Measurements from ENCODE around the gene ORC6. TPM values are rescaled to one million over a fixed set of nuclear protein-coding genes. Genes with fewer than 3 reads are reported as not detected.

The ORC6 gene
- total RNA-seq (1 to 10 TPM; 3.0 to 3.3 TPM), polyA plus RNA-seq (under 1 TPM; 0.30 to 0.40 TPM)

DNA sequence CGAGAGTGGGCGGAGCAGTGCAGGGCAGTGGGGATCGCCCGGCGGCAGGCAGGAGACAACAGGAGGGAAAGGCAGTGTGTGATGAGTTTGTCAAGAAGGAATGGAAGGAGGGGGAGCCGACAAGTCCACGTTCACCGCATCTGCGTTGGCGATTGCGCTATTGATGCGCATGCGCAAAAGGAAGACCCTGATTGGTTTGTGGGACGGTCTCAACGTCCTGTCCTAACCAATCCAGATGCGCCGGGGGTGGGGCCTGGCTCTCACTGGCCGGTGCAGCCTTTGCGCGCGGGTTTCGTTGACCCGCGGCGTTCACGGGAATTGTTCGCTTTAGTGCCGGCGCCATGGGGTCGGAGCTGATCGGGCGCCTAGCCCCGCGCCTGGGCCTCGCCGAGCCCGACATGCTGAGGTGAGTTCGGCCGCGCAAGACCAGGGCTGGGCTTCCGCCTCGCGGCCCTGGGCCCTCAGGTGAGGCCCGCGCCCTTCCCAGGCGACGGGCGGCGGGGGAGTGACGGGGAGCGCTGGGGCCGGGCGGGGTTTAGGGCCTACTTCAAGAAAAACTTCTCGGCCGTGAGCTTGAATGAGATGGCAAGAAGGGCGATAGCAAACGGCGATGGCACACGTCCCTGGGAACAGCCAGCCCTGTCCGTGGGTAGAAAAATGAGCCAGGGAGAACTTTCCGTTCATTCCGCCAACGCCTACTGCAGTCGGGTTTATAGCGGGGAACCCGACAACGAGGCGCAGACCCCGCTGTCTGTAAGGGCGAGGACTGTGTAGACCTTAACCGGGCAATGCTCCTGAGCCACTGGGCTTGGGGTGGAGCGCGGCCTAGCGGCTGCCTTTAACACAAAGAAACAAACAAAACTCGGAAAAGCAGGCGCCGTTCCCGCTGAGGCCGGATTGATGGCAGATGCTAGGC lies at the start of gene ORC6:
Gene ORC6 (plus strand): TSS at position 295 of the 916 bp plus-strand sequence. CDS start 47 bp downstream, at position 342.
- intact Hi-C loops (cut with micrococcal nuclease) = loop anchor here (1.0 to 10.0 kb wide), 11 partner anchors 69 to 1921 kb away; partner anchors contain the start of genes ABCC11, C16orf87, DNAJA2 and GPT2
- DNase-seq = peak; percentile 97 to 98 (median 97)
- ChIA-PET CTCF (ENCODE audit: partially characterized antibody) (interaction anchor here (0.6 to 2.2 kb wide), 3 partner anchors 14 to 294 kb away, joined by 3 to 9 read pairs (median 3); no protein-coding TSS in a partner anchor), POLR2A (ENCODE audit: partially characterized antibody) (interaction anchor here (0.8 to 1.1 kb wide), 2 partner anchors 142 to 284 kb away, joined by 3 read pairs; partner anchors contain the start of gene DNAJA2)
- Mint-ChIP-seq H3K36me3 (peaks cover 0 to 1% of the 10 kb centered on the region in 2 donors), H3K4me1 (peaks cover 26 to 33% (median 30%) of the 10 kb centered on the region in 4 donors), H3K27ac (no peak within 1 kb of the TSS), H3K9me3 (peaks cover 0 to 1% (median 0%) of the 10 kb centered on the region in 8 donors), H3K4me3 (no peak within 1 kb of the TSS), H3K27me3 (no peaks in the 10 kb centered on the region)
- Histone ChIP-seq H3K36me3 (ENCODE audit: insufficient read depth, low read length) (no peaks in the 10 kb centered on the region), H3K9me3 (ENCODE audit: control insufficient read depth in 1 of 2, low read length in 2 of 2) (no peaks in the 10 kb centered on the region), H3K4me3 (ENCODE audit: low read length in 2 of 2) (peak within 1 kb of the TSS; percentile 92 to 97), H3K4me1 (ENCODE audit: insufficient read depth, low read length) (peaks cover 46% of the 10 kb centered on the region), H3K27ac (ENCODE audit: low read depth, low read length) (peak within 1 kb of the TSS; percentile 92), H3K27me3 (ENCODE audit: insufficient read depth, low read length) (no peaks in the 10 kb centered on the region)

DNA sequence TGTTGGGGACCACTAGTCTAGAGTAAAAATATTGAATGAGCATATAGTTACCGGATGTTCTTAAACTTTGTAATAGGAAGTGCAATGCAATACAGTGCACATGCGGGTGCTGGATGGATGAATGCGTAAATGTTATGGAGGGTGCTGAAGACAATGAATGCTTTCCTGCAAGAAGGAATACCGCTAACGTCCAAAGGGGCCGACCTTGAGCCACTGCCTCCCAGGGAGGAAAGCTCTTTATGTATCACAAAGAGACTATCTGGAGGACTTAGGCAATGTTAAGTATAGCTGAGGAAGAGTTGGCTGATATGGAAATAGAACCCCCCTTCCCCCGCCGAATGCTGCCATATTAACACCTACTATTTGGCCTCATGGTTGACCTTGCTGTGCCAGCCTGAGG lies 40.8 kb upstream of the ORC6 start:
- POLR2A ChIA-PET (ENCODE audit: partially characterized antibody) = no interaction called here
- H3K9me3 ChIP-seq (ENCODE audit: control insufficient read depth in 1 of 2, low read length in 2 of 2) = no peaks in the 10 kb centered on the region
- intact Hi-C loops (cut with micrococcal nuclease) = no loop called here
- H3K4me1 ChIP-seq (ENCODE audit: insufficient read depth, low read length) = no peaks in the 10 kb centered on the region
- Mint-ChIP-seq H3K9me3 (peaks cover 0 to 29% (median 25%) of the 10 kb centered on the region in 8 donors), H3K27ac (no peak overlapping the region), H3K36me3 (peaks cover 21 to 42% of the 10 kb centered on the region in 2 donors), H3K4me1 (no peaks in the 10 kb centered on the region), H3K4me3 (no peak overlapping the region), H3K27me3 (no peaks in the 10 kb centered on the region)
- H3K36me3 ChIP-seq (ENCODE audit: insufficient read depth, low read length) = no peaks in the 10 kb centered on the region
- no peak for DNase-seq
- H3K4me3 ChIP-seq (ENCODE audit: low read length in 2 of 2) = no peak overlapping the region
- H3K27me3 ChIP-seq (ENCODE audit: insufficient read depth, low read length) = no peaks in the 10 kb centered on the region
- CTCF ChIA-PET (ENCODE audit: partially characterized antibody) = no interaction called here
- no peak overlapping the region for H3K27ac ChIP-seq (ENCODE audit: low read depth, low read length)

DNA sequence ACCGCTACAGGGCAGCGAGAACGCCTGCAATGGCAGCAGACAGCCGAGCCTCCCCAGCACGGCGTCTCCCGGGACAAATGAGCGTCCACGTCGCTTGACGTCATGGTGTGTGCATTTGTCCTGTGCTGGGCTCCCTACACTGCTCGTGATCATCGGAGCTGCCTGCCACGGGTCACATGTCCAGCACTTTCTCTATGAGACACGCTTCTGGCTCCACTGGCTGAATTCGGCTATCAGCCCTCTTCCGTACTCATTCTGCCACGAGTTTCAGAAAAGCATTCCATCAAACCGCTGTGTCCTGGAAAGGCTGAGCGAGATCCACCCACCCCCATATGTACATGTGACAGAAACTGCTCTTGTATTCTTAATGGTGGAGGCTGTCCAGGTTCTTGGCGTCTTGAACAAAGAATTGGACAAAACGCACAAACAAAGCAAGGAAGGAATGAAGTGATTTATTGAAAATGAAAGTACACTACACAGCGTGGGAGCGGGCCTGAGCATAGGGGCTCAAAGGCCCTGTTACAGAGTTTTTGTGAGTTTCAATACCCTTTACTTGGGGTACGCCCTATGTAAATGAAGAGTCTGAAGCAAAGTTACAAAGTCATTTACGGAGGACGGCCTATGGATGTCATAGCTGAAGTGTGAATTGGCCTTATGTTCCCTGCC lies 39.7 kb upstream of the ORC6 start:
- ChIA-PET CTCF (ENCODE audit: partially characterized antibody) (no interaction called here), POLR2A (ENCODE audit: partially characterized antibody) (no interaction called here)
- H3K4me3 ChIP-seq (ENCODE audit: low read length in 2 of 2) = no peak overlapping the region
- no peaks in the 10 kb centered on the region for H3K27me3 ChIP-seq (ENCODE audit: insufficient read depth, low read length)
- Mint-ChIP-seq H3K9me3 (peaks cover 0 to 19% (median 15%) of the 10 kb centered on the region in 8 donors), H3K4me3 (no peak overlapping the region), H3K4me1 (no peaks in the 10 kb centered on the region), H3K36me3 (peaks cover 14 to 32% of the 10 kb centered on the region in 2 donors), H3K27me3 (no peaks in the 10 kb centered on the region), H3K27ac (no peak overlapping the region)
- DNase-seq = no peak
- intact Hi-C loops (cut with micrococcal nuclease) = no loop called here
- H3K27ac ChIP-seq (ENCODE audit: low read depth, low read length) = no peak overlapping the region
- no peaks in the 10 kb centered on the region for H3K4me1 ChIP-seq (ENCODE audit: insufficient read depth, low read length)
- no peaks in the 10 kb centered on the region for H3K9me3 ChIP-seq (ENCODE audit: control insufficient read depth in 1 of 2, low read length in 2 of 2)
- H3K36me3 ChIP-seq (ENCODE audit: insufficient read depth, low read length) = no peaks in the 10 kb centered on the region

DNA sequence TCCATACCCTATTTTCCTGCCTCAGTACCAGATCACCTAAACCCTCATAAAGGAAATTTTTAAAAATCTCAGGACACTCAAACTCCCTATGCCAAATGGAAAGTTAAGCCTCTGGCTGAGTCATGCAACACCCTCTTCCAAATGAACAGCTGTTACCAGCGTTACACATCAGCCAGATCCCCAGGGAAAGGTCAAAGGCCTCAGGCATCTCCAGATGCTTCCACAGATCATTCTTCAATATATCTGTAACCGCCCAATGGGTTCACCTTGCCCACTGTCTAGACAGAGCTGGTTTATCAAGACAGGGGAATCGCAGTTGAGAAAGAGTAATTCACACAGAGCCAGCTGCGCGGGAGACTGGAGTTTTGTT lies 39.2 kb upstream of the ORC6 start:
- H3K9me3 ChIP-seq (ENCODE audit: control insufficient read depth in 1 of 2, low read length in 2 of 2) = no peaks in the 10 kb centered on the region
- H3K36me3 ChIP-seq (ENCODE audit: insufficient read depth, low read length) = no peaks in the 10 kb centered on the region
- no peak overlapping the region for H3K4me3 Mint-ChIP-seq
- DNase-seq = no peak
- ChIA-PET POLR2A (ENCODE audit: partially characterized antibody) (no interaction called here), CTCF (ENCODE audit: partially characterized antibody) (no interaction called here)
- H3K4me1 Mint-ChIP-seq = no peaks in the 10 kb centered on the region
- no peaks in the 10 kb centered on the region for H3K4me1 ChIP-seq (ENCODE audit: insufficient read depth, low read length)
- H3K27ac ChIP-seq (ENCODE audit: low read depth, low read length) = no peak overlapping the region
- intact Hi-C loops (cut with micrococcal nuclease) = no loop called here
- no peaks in the 10 kb centered on the region for H3K27me3 Mint-ChIP-seq
- H3K36me3 Mint-ChIP-seq = peaks cover 10 to 27% of the 10 kb centered on the region in 2 donors
- H3K27me3 ChIP-seq (ENCODE audit: insufficient read depth, low read length) = no peaks in the 10 kb centered on the region
- peaks cover 0 to 14% (median 10%) of the 10 kb centered on the region in 8 donors for H3K9me3 Mint-ChIP-seq
- H3K27ac Mint-ChIP-seq = no peak overlapping the region
- H3K4me3 ChIP-seq (ENCODE audit: low read length in 2 of 2) = no peak overlapping the region

DNA sequence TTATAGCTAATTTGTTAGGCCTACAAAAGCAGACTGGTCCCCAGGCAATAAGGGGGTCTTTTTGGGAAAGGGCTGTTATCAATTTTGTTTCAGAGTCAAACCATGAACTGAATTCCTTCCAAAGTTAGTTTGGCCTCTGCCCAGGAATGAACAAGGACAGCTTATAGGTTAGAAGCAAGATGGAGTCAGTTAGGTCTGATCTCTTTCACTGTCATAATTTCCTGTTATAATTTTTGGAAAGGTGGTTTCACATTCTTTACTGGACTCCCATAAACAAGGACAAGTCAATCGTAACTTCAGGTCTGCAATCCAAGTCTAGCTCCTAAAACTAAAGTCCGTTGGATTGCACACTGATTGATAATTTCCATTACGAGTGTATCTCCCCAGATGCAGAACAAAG lies 38.2 kb upstream of the ORC6 start:
- no peak for DNase-seq
- ChIA-PET CTCF (ENCODE audit: partially characterized antibody) (no interaction called here), POLR2A (ENCODE audit: partially characterized antibody) (no interaction called here)
- Histone ChIP-seq H3K4me3 (ENCODE audit: low read length in 2 of 2) (no peak overlapping the region), H3K27me3 (ENCODE audit: insufficient read depth, low read length) (no peaks in the 10 kb centered on the region), H3K4me1 (ENCODE audit: insufficient read depth, low read length) (no peaks in the 10 kb centered on the region), H3K36me3 (ENCODE audit: insufficient read depth, low read length) (no peaks in the 10 kb centered on the region), H3K27ac (ENCODE audit: low read depth, low read length) (no peak overlapping the region), H3K9me3 (ENCODE audit: control insufficient read depth in 1 of 2, low read length in 2 of 2) (no peaks in the 10 kb centered on the region)
- no peaks in the 10 kb centered on the region for H3K27me3 Mint-ChIP-seq
- H3K4me3 Mint-ChIP-seq = no peak overlapping the region
- peaks cover 0 to 5% (median 3%) of the 10 kb centered on the region in 8 donors for H3K9me3 Mint-ChIP-seq
- H3K4me1 Mint-ChIP-seq = no peaks in the 10 kb centered on the region
- intact Hi-C loops (cut with micrococcal nuclease) = no loop called here
- H3K36me3 Mint-ChIP-seq = peaks cover 3 to 24% of the 10 kb centered on the region in 2 donors
- no peak overlapping the region for H3K27ac Mint-ChIP-seq

- Histone ChIP-seq H3K27me3 (ENCODE audit: insufficient read depth, low read length) (no peaks in the 10 kb centered on the region), H3K27ac (ENCODE audit: low read depth, low read length) (no peak overlapping the region), H3K4me1 (ENCODE audit: insufficient read depth, low read length) (no peaks in the 10 kb centered on the region), H3K36me3 (ENCODE audit: insufficient read depth, low read length) (peaks cover 18% of the 10 kb centered on the region), H3K9me3 (ENCODE audit: control insufficient read depth in 1 of 2, low read length in 2 of 2) (no peaks in the 10 kb centered on the region), H3K4me3 (ENCODE audit: low read length in 2 of 2) (no peak overlapping the region)
- Mint-ChIP-seq H3K36me3 (peaks cover 32 to 42% of the 10 kb centered on the region in 2 donors), H3K9me3 (no peaks in the 10 kb centered on the region), H3K27me3 (no peaks in the 10 kb centered on the region), H3K4me1 (peaks cover 0 to 4% (median under 1%) of the 10 kb centered on the region in 4 donors), H3K4me3 (no peak overlapping the region), H3K27ac (peak overlapping the region in 6 of 7 donors; percentile 23 to 57 (median 35))
- ChIA-PET CTCF (ENCODE audit: partially characterized antibody) (no interaction called here), POLR2A (ENCODE audit: partially characterized antibody) (no interaction called here)
- intact Hi-C loops (cut with micrococcal nuclease) = no loop called here
- DNase-seq = no peak
Observed at GRCh38 chr16:46658925-46659324, 30.5 kb upstream of the ORC6 start.

- Histone ChIP-seq H3K36me3 (ENCODE audit: insufficient read depth, low read length) (peaks cover 18% of the 10 kb centered on the region), H3K4me3 (ENCODE audit: low read length in 2 of 2) (no peak overlapping the region), H3K9me3 (ENCODE audit: control insufficient read depth in 1 of 2, low read length in 2 of 2) (no peaks in the 10 kb centered on the region), H3K4me1 (ENCODE audit: insufficient read depth, low read length) (no peaks in the 10 kb centered on the region), H3K27me3 (ENCODE audit: insufficient read depth, low read length) (no peaks in the 10 kb centered on the region), H3K27ac (ENCODE audit: low read depth, low read length) (no peak overlapping the region)
- H3K36me3 Mint-ChIP-seq = peaks cover 37 to 56% of the 10 kb centered on the region in 2 donors
- DNase-seq = no peak
- POLR2A ChIA-PET (ENCODE audit: partially characterized antibody) = no interaction called here
- intact Hi-C loops (cut with micrococcal nuclease) = no loop called here
- peak overlapping the region in 1 of 7 donors; percentile 82 for H3K27ac Mint-ChIP-seq
- no peak overlapping the region for H3K4me3 Mint-ChIP-seq
- H3K9me3 Mint-ChIP-seq = no peaks in the 10 kb centered on the region
- CTCF ChIA-PET (ENCODE audit: partially characterized antibody) = interaction anchor here (2.5 kb wide), 1 partner anchor 11 kb away, joined by 8 read pairs; no protein-coding TSS in a partner anchor
- H3K27me3 Mint-ChIP-seq = no peaks in the 10 kb centered on the region
- peaks cover 0 to 4% (median under 1%) of the 10 kb centered on the region in 4 donors for H3K4me1 Mint-ChIP-seq
Observed at GRCh38 chr16:46662123-46662522, 27.3 kb upstream of the ORC6 start.
